ENCODE results near the gene NTMT1. TPM values are rescaled to one million over a fixed set of nuclear protein-coding genes. Genes with fewer than 3 reads are reported as not detected.

The NTMT1 gene
- total and polyA plus RNA-seq, 10 donors, result 22.8 to 50.5 (median 36.6) TPM

- intact Hi-C loops (cut with DNase I; ENCODE audit: low total_unique reads), result no loop called here
- H3K4me1 ChIP-seq, result peaks cover 39 to 77% (median 73%) of the 10 kb centered on the region in 6 donors
These were observed 792 bp downstream of the NTMT1 start for GRCh38 chr9:129626625-129627284.

DNA sequence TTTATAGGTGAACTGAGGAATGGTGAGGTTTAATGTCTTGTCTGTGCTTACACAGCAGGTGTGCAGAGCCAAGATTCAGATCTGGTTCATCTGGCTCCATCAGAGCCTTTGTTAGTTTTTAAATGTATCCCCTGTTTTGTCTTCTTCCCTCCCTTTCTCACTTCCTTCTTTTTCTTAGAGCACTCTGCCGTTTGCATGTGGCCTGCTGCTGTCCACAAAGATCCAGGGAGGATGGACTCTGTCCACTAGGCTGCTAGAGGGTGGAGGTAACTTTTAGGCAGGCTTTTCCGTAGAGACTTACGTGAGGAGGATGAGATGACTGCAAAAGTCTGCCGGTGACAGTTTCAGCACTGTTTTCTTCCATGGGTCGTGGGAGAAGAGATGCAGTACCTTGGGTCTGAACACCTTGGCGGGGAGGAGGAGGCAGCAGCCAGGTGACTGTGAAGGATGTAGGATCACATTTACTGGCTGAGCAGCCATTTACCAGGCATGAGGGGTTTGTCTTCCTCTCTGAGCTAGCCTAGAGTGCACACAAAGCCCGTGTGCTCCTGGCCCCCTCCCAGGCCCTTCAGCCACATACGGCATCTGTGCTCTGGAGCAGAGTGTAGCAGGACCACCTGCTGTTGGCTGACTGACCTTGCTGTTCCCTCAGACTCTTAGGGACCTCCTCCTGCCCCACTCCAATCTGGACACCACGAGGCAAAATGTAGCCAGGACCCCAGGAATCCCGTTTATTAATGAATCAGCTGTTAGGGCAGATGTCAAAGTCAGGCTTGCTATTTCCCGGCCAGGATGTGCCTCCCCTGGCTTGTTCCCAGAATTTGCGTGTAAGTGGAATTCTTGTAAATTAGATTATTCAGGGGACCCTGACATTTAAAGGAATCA lies 1.8 kb downstream of the NTMT1 start:
- H3K9me3 ChIP-seq, result no peaks in the 10 kb centered on the region
- H3K27me3 ChIP-seq (replicated peaks in 1 of 7), result no peaks in the 10 kb centered on the region
- H3K27ac ChIP-seq, result peak overlapping the region in 7 of 8 donors; percentile 91 to 97 (median 94)
- peaks cover 0 to 45% (median 7%) of the 10 kb centered on the region in 6 donors for H3K36me3 ChIP-seq
- peak overlapping the region; percentile 60 to 90 (median 83) for H3K4me3 ChIP-seq
- peak in 1 of 3 donors; percentile 42 for TF ChIP-seq POLR2AphosphoS5 (IDR thresholded peaks at IDR 0.05)
- TF ChIP-seq, protein P1, sequence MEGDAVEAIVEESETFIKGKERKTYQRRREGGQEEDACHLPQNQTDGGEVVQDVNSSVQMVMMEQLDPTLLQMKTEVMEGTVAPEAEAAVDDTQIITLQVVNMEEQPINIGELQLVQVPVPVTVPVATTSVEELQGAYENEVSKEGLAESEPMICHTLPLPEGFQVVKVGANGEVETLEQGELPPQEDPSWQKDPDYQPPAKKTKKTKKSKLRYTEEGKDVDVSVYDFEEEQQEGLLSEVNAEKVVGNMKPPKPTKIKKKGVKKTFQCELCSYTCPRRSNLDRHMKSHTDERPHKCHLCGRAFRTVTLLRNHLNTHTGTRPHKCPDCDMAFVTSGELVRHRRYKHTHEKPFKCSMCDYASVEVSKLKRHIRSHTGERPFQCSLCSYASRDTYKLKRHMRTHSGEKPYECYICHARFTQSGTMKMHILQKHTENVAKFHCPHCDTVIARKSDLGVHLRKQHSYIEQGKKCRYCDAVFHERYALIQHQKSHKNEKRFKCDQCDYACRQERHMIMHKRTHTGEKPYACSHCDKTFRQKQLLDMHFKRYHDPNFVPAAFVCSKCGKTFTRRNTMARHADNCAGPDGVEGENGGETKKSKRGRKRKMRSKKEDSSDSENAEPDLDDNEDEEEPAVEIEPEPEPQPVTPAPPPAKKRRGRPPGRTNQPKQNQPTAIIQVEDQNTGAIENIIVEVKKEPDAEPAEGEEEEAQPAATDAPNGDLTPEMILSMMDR (IDR thresholded peaks at IDR 0.05 in 8 of 11, conservative IDR thresholded peaks at IDR 0.05 in 3 of 11), result no peak
- no peak for TF ChIP-seq POLR2A (IDR thresholded peaks at IDR 0.05)
- DNase-seq, result no peak
- H3K4me1 ChIP-seq, result peaks cover 39 to 88% (median 78%) of the 10 kb centered on the region in 6 donors
- 54 to 68% (median 59%) methylated on average over 11 to 12 of the region's 12 CpGs for WGBS, 5 donors
- intact Hi-C loops (cut with DNase I; ENCODE audit: low total_unique reads), result no loop called here

More at GRCh38 chr9:129626625-129627284, 792 bp downstream of the NTMT1 start:
- Histone ChIP-seq H3K27me3 (replicated peaks in 1 of 7) (peaks cover 0 to 5% (median 1%) of the 10 kb centered on the region in 7 donors), H3K4me3 (peak overlapping the region; percentile 60 to 90 (median 83)), H3K36me3 (peaks cover 0 to 35% (median 0%) of the 10 kb centered on the region in 6 donors), H3K9me3 (no peaks in the 10 kb centered on the region), H3K27ac (peak overlapping the region; percentile 91 to 97 (median 94))
- DNase-seq, result peak; percentile 86
- TF ChIP-seq, protein P1 (IDR thresholded peaks at IDR 0.05 in 8 of 11, conservative IDR thresholded peaks at IDR 0.05 in 3 of 11), result no peak
- TF ChIP-seq POLR2A (IDR thresholded peaks at IDR 0.05) (no peak), POLR2AphosphoS5 (IDR thresholded peaks at IDR 0.05) (no peak)
- 2 to 7% (median 4%) methylated on average over 12 to 20 of the region's 20 CpGs for WGBS, 5 donors

DNA sequence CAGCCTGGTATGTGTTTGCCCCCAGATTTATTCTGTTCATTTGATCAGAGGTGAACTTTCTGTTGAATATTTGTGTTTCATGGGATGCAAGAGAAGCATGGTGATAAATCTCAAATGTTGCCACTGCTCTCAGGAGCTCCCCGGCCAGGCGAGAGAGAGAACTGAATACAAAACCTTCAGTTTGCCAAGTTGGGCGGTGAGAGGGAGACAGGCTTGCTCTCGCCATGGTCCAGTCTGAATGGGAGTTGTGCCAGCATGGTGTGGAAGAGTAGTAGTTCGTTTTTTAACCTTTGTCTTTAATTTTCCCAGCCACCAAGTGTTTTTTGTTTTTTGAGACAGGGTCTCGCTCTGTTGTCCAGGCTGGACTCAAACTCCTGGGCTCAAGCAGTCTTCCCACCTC lies 2.7 kb downstream of the NTMT1 start:
- no peak for TF ChIP-seq POLR2AphosphoS5 (IDR thresholded peaks at IDR 0.05)
- TF ChIP-seq, protein P1 (IDR thresholded peaks at IDR 0.05 in 8 of 11, conservative IDR thresholded peaks at IDR 0.05 in 3 of 11), result no peak
- TF ChIP-seq POLR2A (IDR thresholded peaks at IDR 0.05), result no peak
- no peaks in the 10 kb centered on the region for H3K9me3 ChIP-seq
- intact Hi-C loops (cut with DNase I; ENCODE audit: low total_unique reads), result no loop called here
- H3K4me1 ChIP-seq, result peaks cover 39 to 96% (median 81%) of the 10 kb centered on the region in 6 donors
- H3K27ac ChIP-seq, result peak overlapping the region in 7 of 8 donors; percentile 91 to 97 (median 94)
- peak overlapping the region in 7 of 8 donors; percentile 3 to 86 (median 74) for H3K4me3 ChIP-seq
- peaks cover 0 to 54% (median 16%) of the 10 kb centered on the region in 6 donors for H3K36me3 ChIP-seq
- no peak for DNase-seq
- H3K27me3 ChIP-seq (replicated peaks in 1 of 7), result no peaks in the 10 kb centered on the region
- WGBS, 5 donors, result 71 to 83% (median 79%) methylated on average over 6 of the region's 6 CpGs

Measured in spleen (tissue), 11 donors.